ENCODE measurements around the gene AKR1D1.

AKR1D1 gene

GRCh38 chr7:138033241-138033640 lies 43.0 kb upstream of the AKR1D1 start:
- no peak for TF ChIP-seq CTCF (IDR thresholded peaks at IDR 0.05)

GRCh38 chr7:138036135-138036534 lies 40.1 kb upstream of the AKR1D1 start:
- no peak for TF ChIP-seq CTCF (IDR thresholded peaks at IDR 0.05)

GRCh38 chr7:138044897-138045296 lies 31.4 kb upstream of the AKR1D1 start:
- no peak for TF ChIP-seq CTCF (IDR thresholded peaks at IDR 0.05)

- TF ChIP-seq CTCF (IDR thresholded peaks at IDR 0.05) = no peak
Observed at GRCh38 chr7:138047907-138048306, 28.4 kb upstream of the AKR1D1 start.

- no peak for TF ChIP-seq CTCF (IDR thresholded peaks at IDR 0.05)
Observed at GRCh38 chr7:138049505-138050116, 26.6 kb upstream of the AKR1D1 start.

GRCh38 chr7:138052696-138053095 lies 23.6 kb upstream of the AKR1D1 start:
- TF ChIP-seq CTCF (IDR thresholded peaks at IDR 0.05) = no peak

GRCh38 chr7:138063400-138063799 lies 12.9 kb upstream of the AKR1D1 start:
- TF ChIP-seq CTCF (IDR thresholded peaks at IDR 0.05) = no peak

GRCh38 chr7:138064856-138065357 lies 11.4 kb upstream of the AKR1D1 start:
- no peak for TF ChIP-seq CTCF (IDR thresholded peaks at IDR 0.05)

Data from LNCAP (cell line).